ENCODE data around the gene RASAL2.

DNA sequence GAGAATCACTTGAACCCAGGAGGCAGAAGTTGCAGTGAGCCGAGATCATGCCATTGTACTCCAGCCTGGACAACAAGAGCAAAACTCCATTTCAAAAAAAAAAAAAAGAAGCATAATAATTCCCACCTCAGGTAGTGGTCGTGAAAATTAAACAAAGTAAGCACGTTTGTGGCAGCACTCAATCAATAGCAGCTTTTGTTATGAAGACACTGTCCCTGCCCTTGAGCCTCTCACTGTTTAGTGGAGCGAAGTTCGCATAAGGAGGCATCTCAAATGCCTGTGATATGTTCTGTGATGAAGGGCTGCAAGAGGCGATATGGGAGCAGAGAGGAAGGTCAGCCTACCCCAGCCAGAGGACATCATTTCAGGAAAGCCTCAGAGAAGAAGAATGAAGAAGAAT lies 43.8 kb upstream of the RASAL2 start:
- no peak for TF ChIP-seq SMC3 (IDR thresholded peaks at IDR 0.05; ENCODE audit: low read depth, low read length)
- TF ChIP-seq, protein P1, sequence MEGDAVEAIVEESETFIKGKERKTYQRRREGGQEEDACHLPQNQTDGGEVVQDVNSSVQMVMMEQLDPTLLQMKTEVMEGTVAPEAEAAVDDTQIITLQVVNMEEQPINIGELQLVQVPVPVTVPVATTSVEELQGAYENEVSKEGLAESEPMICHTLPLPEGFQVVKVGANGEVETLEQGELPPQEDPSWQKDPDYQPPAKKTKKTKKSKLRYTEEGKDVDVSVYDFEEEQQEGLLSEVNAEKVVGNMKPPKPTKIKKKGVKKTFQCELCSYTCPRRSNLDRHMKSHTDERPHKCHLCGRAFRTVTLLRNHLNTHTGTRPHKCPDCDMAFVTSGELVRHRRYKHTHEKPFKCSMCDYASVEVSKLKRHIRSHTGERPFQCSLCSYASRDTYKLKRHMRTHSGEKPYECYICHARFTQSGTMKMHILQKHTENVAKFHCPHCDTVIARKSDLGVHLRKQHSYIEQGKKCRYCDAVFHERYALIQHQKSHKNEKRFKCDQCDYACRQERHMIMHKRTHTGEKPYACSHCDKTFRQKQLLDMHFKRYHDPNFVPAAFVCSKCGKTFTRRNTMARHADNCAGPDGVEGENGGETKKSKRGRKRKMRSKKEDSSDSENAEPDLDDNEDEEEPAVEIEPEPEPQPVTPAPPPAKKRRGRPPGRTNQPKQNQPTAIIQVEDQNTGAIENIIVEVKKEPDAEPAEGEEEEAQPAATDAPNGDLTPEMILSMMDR (conservative IDR thresholded peaks at IDR 0.05; ENCODE audit: low read depth, low read length), result no peak
